ENCODE measurements around the gene IP6K2.

The IP6K2 gene

DNA sequence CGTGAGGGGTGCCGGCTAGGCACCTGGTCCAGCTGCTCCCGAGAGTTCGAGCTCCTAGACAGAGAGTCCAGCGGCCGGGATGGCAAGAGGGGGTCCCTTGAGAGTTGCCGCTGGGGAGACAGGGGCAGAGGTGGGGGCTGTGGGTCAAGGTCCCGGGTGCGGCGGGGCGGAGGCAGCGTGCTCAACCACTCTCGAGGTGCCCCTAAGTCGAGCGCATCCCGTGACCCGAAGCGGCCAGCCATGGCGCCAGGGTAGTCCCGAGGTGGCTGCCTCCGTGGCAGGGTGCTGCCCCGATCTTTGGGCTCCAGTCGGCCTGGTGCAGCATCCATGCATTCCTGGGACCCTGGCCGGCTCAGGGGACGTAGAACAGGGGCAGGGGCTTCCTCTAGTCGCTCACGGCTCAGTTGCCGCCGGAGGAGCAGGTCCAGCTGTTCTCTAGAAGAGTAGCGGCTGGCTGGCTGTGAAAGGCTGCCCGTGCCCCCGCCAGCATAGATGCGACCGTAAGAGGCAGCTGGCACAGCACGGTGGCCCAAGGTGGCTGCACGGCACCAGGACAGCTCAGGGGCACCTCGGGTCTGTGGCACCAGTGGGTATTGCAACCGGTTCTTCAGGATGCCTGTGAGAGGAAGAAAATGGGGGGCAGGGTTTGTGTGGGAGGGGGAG is 76.9 kb downstream of the IP6K2 start:
- TF ChIP-seq, protein P1, sequence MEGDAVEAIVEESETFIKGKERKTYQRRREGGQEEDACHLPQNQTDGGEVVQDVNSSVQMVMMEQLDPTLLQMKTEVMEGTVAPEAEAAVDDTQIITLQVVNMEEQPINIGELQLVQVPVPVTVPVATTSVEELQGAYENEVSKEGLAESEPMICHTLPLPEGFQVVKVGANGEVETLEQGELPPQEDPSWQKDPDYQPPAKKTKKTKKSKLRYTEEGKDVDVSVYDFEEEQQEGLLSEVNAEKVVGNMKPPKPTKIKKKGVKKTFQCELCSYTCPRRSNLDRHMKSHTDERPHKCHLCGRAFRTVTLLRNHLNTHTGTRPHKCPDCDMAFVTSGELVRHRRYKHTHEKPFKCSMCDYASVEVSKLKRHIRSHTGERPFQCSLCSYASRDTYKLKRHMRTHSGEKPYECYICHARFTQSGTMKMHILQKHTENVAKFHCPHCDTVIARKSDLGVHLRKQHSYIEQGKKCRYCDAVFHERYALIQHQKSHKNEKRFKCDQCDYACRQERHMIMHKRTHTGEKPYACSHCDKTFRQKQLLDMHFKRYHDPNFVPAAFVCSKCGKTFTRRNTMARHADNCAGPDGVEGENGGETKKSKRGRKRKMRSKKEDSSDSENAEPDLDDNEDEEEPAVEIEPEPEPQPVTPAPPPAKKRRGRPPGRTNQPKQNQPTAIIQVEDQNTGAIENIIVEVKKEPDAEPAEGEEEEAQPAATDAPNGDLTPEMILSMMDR (IDR thresholded peaks at IDR 0.05) = no peak
- H3K27me3 ChIP-seq (ENCODE audit: control insufficient read depth, insufficient read depth, low read length) = no peaks in the 10 kb centered on the region
- no peak overlapping the region for H3K4me3 ChIP-seq (ENCODE audit: low read depth, low read length)
- H3K79me2 ChIP-seq = peaks cover 4% of the 10 kb centered on the region
- no peak overlapping the region for H2AFZ ChIP-seq
- no peak overlapping the region for H3K27ac ChIP-seq
- H3K9ac ChIP-seq = no peak overlapping the region
- H3K9me3 ChIP-seq (ENCODE audit: control insufficient read depth, low read length) = no peaks in the 10 kb centered on the region
- peaks cover 7% of the 10 kb centered on the region for H3K4me1 ChIP-seq
- H3K36me3 ChIP-seq (ENCODE audit: control insufficient read depth, insufficient read depth, low read length) = no peaks in the 10 kb centered on the region
- H3K4me2 ChIP-seq (ENCODE audit: low read length) = no peak overlapping the region

Data from parathyroid adenoma (tissue), 2 donors.